Measurements from ENCODE around the gene NACA. TPM values are rescaled to one million over a fixed set of nuclear protein-coding genes. Genes with fewer than 3 reads are reported as not detected.
A peak's percentile ranks its signal among the peaks of the same experiment; 100 is the strongest.

Gene NACA
- total RNA-seq, 2 experiments from 2014 or later = 723 to 803 TPM

GRCh38 chr12:56699020-56699661 is 26.0 kb downstream of the NACA start:
- H3K27ac Mint-ChIP-seq = no peak overlapping the region

GRCh38 chr12:56695327-56696101 is 29.6 kb downstream of the NACA start:
- H3K27ac Mint-ChIP-seq = no peak overlapping the region
- CTCF ChIA-PET = no interaction called here
- H3K36me3 Mint-ChIP-seq = no peaks in the 10 kb centered on the region
- no peak for ATAC-seq
- DNase-seq = no peak
- no peaks in the 10 kb centered on the region for H3K27me3 Mint-ChIP-seq
- H3K4me1 Mint-ChIP-seq = peaks cover 6% of the 10 kb centered on the region
- no peaks in the 10 kb centered on the region for H3K9me3 Mint-ChIP-seq (ENCODE audit: low read depth)
- H3K4me3 Mint-ChIP-seq = no peak overlapping the region

More at GRCh38 chr12:56699020-56699661, 26.0 kb downstream of the NACA start:
- ATAC-seq (no peak), DNase-seq (no peak)
- CTCF ChIA-PET = interaction anchor here (1.2 kb wide), 1 partner anchor 11 kb away, joined by 4 read pairs; no protein-coding TSS in a partner anchor
- peaks cover 2% of the 10 kb centered on the region for H3K27me3 Mint-ChIP-seq
- H3K9me3 Mint-ChIP-seq (ENCODE audit: low read depth) = no peaks in the 10 kb centered on the region
- H3K4me1 Mint-ChIP-seq = peaks cover 11% of the 10 kb centered on the region
- no peaks in the 10 kb centered on the region for H3K36me3 Mint-ChIP-seq
- H3K4me3 Mint-ChIP-seq = no peak overlapping the region

GRCh38 chr12:56694161-56694560 is 30.9 kb downstream of the NACA start:
- CTCF ChIA-PET = no interaction called here
- no peaks in the 10 kb centered on the region for H3K27me3 Mint-ChIP-seq
- H3K4me1 Mint-ChIP-seq = peaks cover 8% of the 10 kb centered on the region
- no peaks in the 10 kb centered on the region for H3K36me3 Mint-ChIP-seq
- H3K4me3 Mint-ChIP-seq = no peak overlapping the region
- H3K9me3 Mint-ChIP-seq (ENCODE audit: low read depth) = no peaks in the 10 kb centered on the region
- ATAC-seq (no peak), DNase-seq (no peak)
- no peak overlapping the region for H3K27ac Mint-ChIP-seq

- Mint-ChIP-seq H3K36me3 (peaks cover 30% of the 10 kb centered on the region), H3K9me3 (ENCODE audit: low read depth) (no peaks in the 10 kb centered on the region), H3K4me3 (peak overlapping the region; percentile 94), H3K27ac (peak overlapping the region; percentile 100), H3K4me1 (peaks cover 23% of the 10 kb centered on the region), H3K27me3 (no peaks in the 10 kb centered on the region)
- no peak for DNase-seq
- peak; percentile 0 for ATAC-seq
- CTCF ChIA-PET = interaction anchor here (0.7 to 1.9 kb wide), 9 partner anchors 11 to 313 kb away, joined by 3 to 5 read pairs (median 3); partner anchors contain the start of gene NACA
Measured at GRCh38 chr12:56688846-56689109, 36.3 kb downstream of the NACA start.

- peak; percentile 99 for DNase-seq
- CTCF ChIA-PET = interaction anchor here (0.6 to 1.9 kb wide), 9 partner anchors 10 to 314 kb away, joined by 3 to 5 read pairs (median 3); partner anchors contain the start of gene NACA
- Mint-ChIP-seq H3K4me1 (peaks cover 23% of the 10 kb centered on the region), H3K4me3 (peak within 1 kb of the TSS; percentile 94), H3K27me3 (no peaks in the 10 kb centered on the region), H3K36me3 (peaks cover 30% of the 10 kb centered on the region), H3K27ac (peak within 1 kb of the TSS; percentile 100), H3K9me3 (ENCODE audit: low read depth) (no peaks in the 10 kb centered on the region)
- peak; percentile 76 for ATAC-seq
Measured at GRCh38 chr12:56688129-56688845, 36.8 kb downstream of the NACA start, which contains the start of gene PTGES3. TSS of gene PTGES3 (minus strand) at chr12:56688284. CDS start at chr12:56687999, 285 bp downstream.

GRCh38 chr12:56687223-56688128 is 37.6 kb downstream of the NACA start:
- ATAC-seq (peak; percentile 46), DNase-seq (peak; percentile 70)
- H3K4me1 Mint-ChIP-seq = peaks cover 29% of the 10 kb centered on the region
- peak overlapping the region; percentile 100 for H3K27ac Mint-ChIP-seq
- peak overlapping the region; percentile 94 for H3K4me3 Mint-ChIP-seq
- H3K27me3 Mint-ChIP-seq = no peaks in the 10 kb centered on the region
- H3K36me3 Mint-ChIP-seq = peaks cover 33% of the 10 kb centered on the region
- CTCF ChIA-PET = interaction anchor here (0.6 to 1.9 kb wide), 9 partner anchors 9 to 315 kb away, joined by 3 to 5 read pairs (median 3); partner anchors contain the start of gene NACA
- no peaks in the 10 kb centered on the region for H3K9me3 Mint-ChIP-seq (ENCODE audit: low read depth)

GRCh38 chr12:56684745-56685359 is 40.2 kb downstream of the NACA start:
- DNase-seq (no peak), ATAC-seq (no peak)
- no peaks in the 10 kb centered on the region for H3K27me3 Mint-ChIP-seq
- H3K27ac Mint-ChIP-seq = peak overlapping the region; percentile 100
- peaks cover 44% of the 10 kb centered on the region for H3K4me1 Mint-ChIP-seq
- H3K9me3 Mint-ChIP-seq (ENCODE audit: low read depth) = no peaks in the 10 kb centered on the region
- peak overlapping the region; percentile 94 for H3K4me3 Mint-ChIP-seq
- peaks cover 47% of the 10 kb centered on the region for H3K36me3 Mint-ChIP-seq
- CTCF ChIA-PET = interaction anchor here (0.7 to 3.3 kb wide), 9 partner anchors 32 to 529 kb away, joined by 3 to 25 read pairs (median 4); partner anchors contain the start of genes ATP5F1B and NACA

GRCh38 chr12:56682323-56682722 is 42.8 kb downstream of the NACA start:
- ATAC-seq = no peak
- H3K9me3 Mint-ChIP-seq (ENCODE audit: low read depth) = no peaks in the 10 kb centered on the region
- peak overlapping the region; percentile 100 for H3K27ac Mint-ChIP-seq
- CTCF ChIA-PET = interaction anchor here (1.7 kb wide), 1 partner anchor 46 kb away, joined by 5 read pairs; no protein-coding TSS in a partner anchor
- H3K36me3 Mint-ChIP-seq = peaks cover 60% of the 10 kb centered on the region
- H3K27me3 Mint-ChIP-seq = no peaks in the 10 kb centered on the region
- no peak for DNase-seq
- H3K4me1 Mint-ChIP-seq = peaks cover 54% of the 10 kb centered on the region
- peak overlapping the region; percentile 94 for H3K4me3 Mint-ChIP-seq

- peak overlapping the region; percentile 73 for H3K27ac Mint-ChIP-seq
- ATAC-seq (no peak), DNase-seq (peak; percentile 50)
- no peaks in the 10 kb centered on the region for H3K9me3 Mint-ChIP-seq (ENCODE audit: low read depth)
- peaks cover 43% of the 10 kb centered on the region for H3K36me3 Mint-ChIP-seq
- CTCF ChIA-PET = interaction anchor here (0.6 to 1.6 kb wide), 2 partner anchors 11 to 43 kb away, joined by 3 to 5 read pairs; no protein-coding TSS in a partner anchor
- H3K4me1 Mint-ChIP-seq = peaks cover 70% of the 10 kb centered on the region
- H3K4me3 Mint-ChIP-seq = no peak overlapping the region
- H3K27me3 Mint-ChIP-seq = no peaks in the 10 kb centered on the region
Measured at GRCh38 chr12:56679883-56680575, 45.1 kb downstream of the NACA start.

- Mint-ChIP-seq H3K9me3 (ENCODE audit: low read depth) (no peaks in the 10 kb centered on the region), H3K4me1 (peaks cover 67% of the 10 kb centered on the region), H3K27me3 (no peaks in the 10 kb centered on the region), H3K4me3 (no peak overlapping the region), H3K27ac (peak overlapping the region; percentile 67), H3K36me3 (peaks cover 35% of the 10 kb centered on the region)
- no peak for ATAC-seq
- no peak for DNase-seq
- CTCF ChIA-PET = no interaction called here
Measured at GRCh38 chr12:56678852-56679251, 46.2 kb downstream of the NACA start.

- CTCF ChIA-PET = interaction anchor here (0.7 to 1.7 kb wide), 5 partner anchors 9 to 41 kb away, joined by 3 to 4 read pairs (median 3); partner anchors contain the start of gene PTGES3
- no peaks in the 10 kb centered on the region for H3K27me3 Mint-ChIP-seq
- peaks cover 69% of the 10 kb centered on the region for H3K4me1 Mint-ChIP-seq
- DNase-seq (peak; percentile 50), ATAC-seq (peak; percentile 41)
- peaks cover 39% of the 10 kb centered on the region for H3K36me3 Mint-ChIP-seq
- peak overlapping the region; percentile 62 for H3K27ac Mint-ChIP-seq
- H3K4me3 Mint-ChIP-seq = no peak overlapping the region
- H3K9me3 Mint-ChIP-seq (ENCODE audit: low read depth) = no peaks in the 10 kb centered on the region
Measured at GRCh38 chr12:56677680-56678079, 47.4 kb downstream of the NACA start.
